HepG2 (cell line): ENCODE results near the gene TTN. TPM values are rescaled to one million over a fixed set of nuclear protein-coding genes. Genes with fewer than 3 reads are reported as not detected.

Source experiments
- ATAC-seq: fragments of 200-7000 bp; cut with Tn5 transposase; 3 replicates; pipeline ENCODE4 v1.9.1; 2020; ENCODE audit warnings: mild to moderate bottlenecking, moderate library complexity
- BruUV-seq: library from RNA; stranded (reverse); fragments of 400-500 nt; replicated peaks from 2 replicates; lab custom pipeline; 2021; lab: Mats Ljungman, UMichigan
- CTCF ChIA-PET: fragments of 300-600 bp; formaldehyde crosslinking; extraction: SDS; loops from one replicate; lab custom pipeline; 2021; ENCODE audit warnings: low total read pairs, inconsistent platforms, low intra/inter-chr PET ratio; lab: Yijun Ruan, JAX
- POLR2A ChIA-PET: fragments of 350-600 bp; sonication (Branson Sonifier 250); formaldehyde crosslinking; loops from one replicate; lab custom pipeline; 2020; ENCODE audit warnings: antibody characterized with exemption, inconsistent platforms; lab: Yijun Ruan, JAX
- DNase-seq: peaks from one replicate; pipeline ENCODE4 v3.0.0-alpha.2; 2015; ENCODE audit warnings: low spot score
- FAIRE-seq: peaks from 3 replicates; lab custom pipeline; 2011; peaks lifted over from hg19 to GRCh38; lab: Jason Lieb, UNC
- H2AFZ ChIP-seq: one replicate; pipeline ENCODE4 v1.6.1; 2011; ENCODE audit warnings: low read length, inconsistent platforms
- H3K27ac ChIP-seq: fragments of 300-600 bp; 3 replicates; pipeline ENCODE4 v1.8.0; 2011; ENCODE audit warnings: mixed run types, mild to moderate bottlenecking, mixed read lengths, low read length, inconsistent platforms; ENCODE audit not compliant: insufficient read depth; ENCODE audit errors: extremely low read length
- H3K27me3 ChIP-seq, 2 experiments: fragments of 200-600 bp in 1 of 2; 2 replicates in 1 of 2; 3 replicates in 1 of 2; pipeline versions ENCODE4 v1.6.0 to v1.8.0; 2011; ENCODE audit warnings: low read length in 2 of 2, mild to moderate bottlenecking in 2 of 2, moderate library complexity in 2 of 2, inconsistent platforms in 1 of 2; ENCODE audit not compliant: insufficient read depth in 2 of 2, control insufficient read depth in 1 of 2
- H3K36me3 ChIP-seq, 2 experiments: fragments of 200-600 bp in 1 of 2; replicated peaks in 1 of 2; 2 replicates in 1 of 2; 3 replicates in 1 of 2; pipeline versions ENCODE4 v1.5.1 to v1.8.0; 2011; ENCODE audit warnings: low read length in 2 of 2, inconsistent platforms in 1 of 2; ENCODE audit not compliant: insufficient read depth in 2 of 2, control insufficient read depth in 1 of 2
- H3K4me1 ChIP-seq: 2 replicates; pipeline ENCODE4 v1.5.1; 2012; ENCODE audit warnings: low read length, inconsistent platforms; ENCODE audit not compliant: insufficient read depth
- H3K4me2 ChIP-seq: 2 replicates; pipeline ENCODE4 v1.6.0; 2011; ENCODE audit warnings: low read depth, low read length, inconsistent platforms
- H3K4me3 ChIP-seq, 3 experiments: fragments of 200-600 bp in 1 of 3; sonication (generic), shearing (Covaris generic) in 1 of 3; replicated peaks in 1 of 3; 2 replicates each; pipeline ENCODE4 v1.5.1; 2011 to 2016; ENCODE audit warnings: low read length in 3 of 3, inconsistent platforms in 2 of 3, low read depth in 2 of 3, mild to moderate bottlenecking in 2 of 3, control low read depth in 1 of 3, mixed read lengths in 1 of 3; ENCODE audit not compliant: insufficient read depth in 1 of 3
- H3K79me2 ChIP-seq: one replicate; pipeline ENCODE4 v1.6.1; 2011; ENCODE audit warnings: low read length, inconsistent platforms; ENCODE audit not compliant: insufficient read depth
- H3K9ac ChIP-seq: 2 replicates; pipeline ENCODE4 v1.6.0; 2011; ENCODE audit warnings: mild to moderate bottlenecking, low read depth, low read length, inconsistent platforms; ENCODE audit not compliant: insufficient read depth
- H3K9me3 ChIP-seq: 2 replicates; pipeline ENCODE4 v1.5.1; 2012; ENCODE audit warnings: mild to moderate bottlenecking, low read length
- H4K20me1 ChIP-seq: 2 replicates; pipeline ENCODE4 v1.6.0; 2011; ENCODE audit warnings: inconsistent platforms, mild to moderate bottlenecking, low read length, moderate library complexity; ENCODE audit not compliant: insufficient read depth
- CHD2 ChIP-seq: IDR thresholded peaks from 2 replicates; pipeline ENCODE4 v1.6.1; 2011; ENCODE audit warnings: low read depth, low read length, improper control_type of control experiment
- DNMT3B ChIP-seq: conservative IDR thresholded peaks from 2 replicates; pipeline ENCODE4 v1.6.1; 2016; ENCODE audit warnings: missing biosample characterization, control low read depth
- HMGA1 ChIP-seq: sonication (generic); formaldehyde crosslinking; conservative IDR thresholded peaks from 2 replicates; pipeline ENCODE4 v1.4.0; 2020; ENCODE audit warnings: missing genetic modification reagents
- NR2F6 ChIP-seq, 2 experiments: IDR thresholded peaks; 2 replicates each; pipeline ENCODE4 v1.6.1; 2016; ENCODE audit warnings: antibody characterized with exemption in 1 of 2, mild to moderate bottlenecking in 1 of 2
- POLR2AphosphoS5 ChIP-seq: IDR thresholded peaks from 2 replicates; pipeline ENCODE4 v1.6.1; 2012; ENCODE audit warnings: low read depth, low read length
- SNAI1 ChIP-seq: sonication (generic); formaldehyde crosslinking; IDR thresholded peaks from 2 replicates; pipeline ENCODE4 v1.5.0; 2020; ENCODE audit warnings: mild to moderate bottlenecking, missing genetic modification reagents, borderline replicate concordance
- WIZ ChIP-seq: sonication (generic); formaldehyde crosslinking; IDR thresholded peaks from 2 replicates; pipeline ENCODE4 v1.5.1; 2020; ENCODE audit warnings: mild to moderate bottlenecking, missing genetic modification reagents
- ZNF317 ChIP-seq: sonication (generic); formaldehyde crosslinking; IDR thresholded peaks from 2 replicates; pipeline ENCODE4 v1.5.0; 2020; ENCODE audit warnings: mild to moderate bottlenecking, missing genetic modification reagents
- ZNF354B ChIP-seq: sonication (generic); formaldehyde crosslinking; IDR thresholded peaks from 2 replicates; pipeline ENCODE4 v1.8.0; 2022; ENCODE audit warnings: mild to moderate bottlenecking, missing genetic modification reagents
- WGBS: methylation state at CpG from one replicate; pipeline ENCODE4 v1.1.6; 2017; ENCODE audit warnings: low lambda C conversion rate; 5-methylcytosine and 5-hydroxymethylcytosine counted together
- in situ Hi-C: cut with HindIII; loops from 2 replicates; pipeline ENCODE4 v1.10.0; 2017; ENCODE audit warnings: low pct_unique_long_range_greater_than_20kb; ENCODE audit not compliant: extremely low pct_ligation_motif_present
- intact Hi-C: fragments of 100-400 bp; cut with micrococcal nuclease; formaldehyde crosslinking; loops from one replicate; pipeline ENCODE4 v1.10.0; 2022; ENCODE audit not compliant: unreplicated experiment
- polyA plus RNA-seq, 8 experiments: library from polyadenylated mRNA; depleted of rRNA in 3 of 8; stranded (reverse) in 7 of 8; unstranded in 1 of 8; fragments of >200 nt; fragmentation: Illumina TruSeq in 4 of 8; extraction: Trizol in 4 of 8; gene quantifications; 2 replicates each; pipeline versions ENCODE4 v1.2.1 to v1.2.3, GENCODE V29; 2011 to 2016; ENCODE audit warnings: low read depth in 4 of 8, missing spikeins in 1 of 8, mixed read lengths in 1 of 8; ENCODE audit not compliant: insufficient read depth in 1 of 8
- total RNA-seq, 5 experiments: library from RNA; depleted of rRNA; stranded (reverse); fragments of >200 nt; fragmentation: Illumina TruSeq; extraction: Trizol; gene quantifications; 2 replicates each; pipeline ENCODE4 v1.2.3, GENCODE V29; 2016; ENCODE audit warnings: low read depth in 1 of 5
- TF ChIP-seq, protein P1 (sequence below): sonication (generic); formaldehyde crosslinking; IDR thresholded peaks from 2 replicates; pipeline ENCODE4 v1.8.1; 2023; ENCODE audit warnings: missing genetic modification reagents, inconsistent platforms, borderline replicate concordance
- TF ChIP-seq, protein P2 (sequence below): sonication (generic); formaldehyde crosslinking; IDR thresholded peaks from 2 replicates; pipeline ENCODE4 v1.5.1; 2020; ENCODE audit warnings: mild to moderate bottlenecking, missing genetic modification reagents, borderline replicate concordance
- TF ChIP-seq, protein P3 (sequence below): sonication (generic); formaldehyde crosslinking; IDR thresholded peaks from 2 replicates; pipeline ENCODE4 v1.5.0; 2020; ENCODE audit warnings: mild to moderate bottlenecking, missing genetic modification reagents, borderline replicate concordance

TTN gene
- total and polyA plus RNA-seq, 2 of the 13 experiments (the other 11 are each of a cell fraction or from before 2014, with no cell fraction given) = under 0.01 TPM

DNA sequence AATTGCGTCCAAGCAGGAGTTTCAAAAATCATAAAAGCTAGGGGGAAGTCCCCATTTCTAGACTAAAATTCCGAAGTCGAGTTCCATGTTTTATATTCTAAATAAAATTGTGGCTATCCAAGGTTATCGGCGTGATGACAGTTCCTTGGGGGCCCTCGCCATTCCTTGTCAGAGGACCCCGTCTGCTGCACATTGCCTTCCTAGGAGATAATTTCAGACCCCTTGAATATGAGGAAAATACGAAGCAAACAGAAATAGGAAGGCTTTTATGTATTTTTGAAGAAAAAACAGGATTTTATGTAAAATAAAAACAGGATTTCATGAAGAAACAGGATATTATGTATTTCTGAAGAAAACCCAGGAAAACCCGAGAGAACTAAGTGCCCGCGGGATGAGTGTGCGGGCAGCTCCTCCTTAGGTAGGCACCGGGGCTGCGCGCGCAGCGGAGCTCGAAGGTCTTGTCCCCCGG lies 327.4 kb downstream of the TTN start:
- POLR2A ChIA-PET = interaction anchor here (1.0 to 4.6 kb wide), 8 partner anchors 8 to 65 kb away, joined by 3 to 74 read pairs (median 8); partner anchors contain the start of genes PJVK and PRKRA
- TF ChIP-seq, protein P1, sequence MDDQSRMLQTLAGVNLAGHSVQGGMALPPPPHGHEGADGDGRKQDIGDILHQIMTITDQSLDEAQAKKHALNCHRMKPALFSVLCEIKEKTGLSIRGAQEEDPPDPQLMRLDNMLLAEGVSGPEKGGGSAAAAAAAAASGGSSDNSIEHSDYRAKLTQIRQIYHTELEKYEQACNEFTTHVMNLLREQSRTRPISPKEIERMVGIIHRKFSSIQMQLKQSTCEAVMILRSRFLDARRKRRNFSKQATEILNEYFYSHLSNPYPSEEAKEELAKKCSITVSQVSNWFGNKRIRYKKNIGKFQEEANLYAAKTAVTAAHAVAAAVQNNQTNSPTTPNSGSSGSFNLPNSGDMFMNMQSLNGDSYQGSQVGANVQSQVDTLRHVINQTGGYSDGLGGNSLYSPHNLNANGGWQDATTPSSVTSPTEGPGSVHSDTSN (CRISPR knock-in tag) = no peak
- TF ChIP-seq HMGA1 = no peak
- TF ChIP-seq ZNF354B (CRISPR knock-in tag) = no peak
- 0 out of 2 replicates have a peak, but pooled peaks have one; percentile 27 for TF ChIP-seq DNMT3B
- TF ChIP-seq, protein P2, sequence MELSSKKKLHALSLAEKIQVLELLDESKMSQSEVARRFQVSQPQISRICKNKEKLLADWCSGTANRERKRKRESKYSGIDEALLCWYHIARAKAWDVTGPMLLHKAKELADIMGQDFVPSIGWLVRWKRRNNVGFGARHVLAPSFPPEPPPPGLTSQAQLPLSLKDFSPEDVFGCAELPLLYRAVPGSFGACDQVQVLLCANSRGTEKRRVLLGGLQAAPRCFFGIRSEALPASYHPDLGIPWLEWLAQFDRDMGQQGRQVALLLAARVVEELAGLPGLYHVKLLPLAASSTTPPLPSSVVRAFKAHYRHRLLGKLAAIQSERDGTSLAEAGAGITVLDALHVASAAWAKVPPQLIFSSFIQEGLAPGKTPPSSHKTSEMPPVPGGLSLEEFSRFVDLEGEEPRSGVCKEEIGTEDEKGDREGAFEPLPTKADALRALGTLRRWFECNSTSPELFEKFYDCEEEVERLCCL (CRISPR knock-in tag) = 0 out of 2 replicates have a peak, but pooled peaks have one; percentile 41
- peak; percentile 75; the same call in 1 of the 2 replicates for TF ChIP-seq ZNF317 (CRISPR knock-in tag)
- TF ChIP-seq NR2F6 (IDR thresholded peaks at IDR 0.05) = 0 out of 2 replicates have a peak, but pooled peaks have one; percentile 25
- TF ChIP-seq NR2F6 (CRISPR knock-in tag; IDR thresholded peaks at IDR 0.05) = no peak
- TF ChIP-seq WIZ (CRISPR knock-in tag) = 0 out of 2 replicates have a peak, but pooled peaks have one; percentile 49
- TF ChIP-seq, protein P3, sequence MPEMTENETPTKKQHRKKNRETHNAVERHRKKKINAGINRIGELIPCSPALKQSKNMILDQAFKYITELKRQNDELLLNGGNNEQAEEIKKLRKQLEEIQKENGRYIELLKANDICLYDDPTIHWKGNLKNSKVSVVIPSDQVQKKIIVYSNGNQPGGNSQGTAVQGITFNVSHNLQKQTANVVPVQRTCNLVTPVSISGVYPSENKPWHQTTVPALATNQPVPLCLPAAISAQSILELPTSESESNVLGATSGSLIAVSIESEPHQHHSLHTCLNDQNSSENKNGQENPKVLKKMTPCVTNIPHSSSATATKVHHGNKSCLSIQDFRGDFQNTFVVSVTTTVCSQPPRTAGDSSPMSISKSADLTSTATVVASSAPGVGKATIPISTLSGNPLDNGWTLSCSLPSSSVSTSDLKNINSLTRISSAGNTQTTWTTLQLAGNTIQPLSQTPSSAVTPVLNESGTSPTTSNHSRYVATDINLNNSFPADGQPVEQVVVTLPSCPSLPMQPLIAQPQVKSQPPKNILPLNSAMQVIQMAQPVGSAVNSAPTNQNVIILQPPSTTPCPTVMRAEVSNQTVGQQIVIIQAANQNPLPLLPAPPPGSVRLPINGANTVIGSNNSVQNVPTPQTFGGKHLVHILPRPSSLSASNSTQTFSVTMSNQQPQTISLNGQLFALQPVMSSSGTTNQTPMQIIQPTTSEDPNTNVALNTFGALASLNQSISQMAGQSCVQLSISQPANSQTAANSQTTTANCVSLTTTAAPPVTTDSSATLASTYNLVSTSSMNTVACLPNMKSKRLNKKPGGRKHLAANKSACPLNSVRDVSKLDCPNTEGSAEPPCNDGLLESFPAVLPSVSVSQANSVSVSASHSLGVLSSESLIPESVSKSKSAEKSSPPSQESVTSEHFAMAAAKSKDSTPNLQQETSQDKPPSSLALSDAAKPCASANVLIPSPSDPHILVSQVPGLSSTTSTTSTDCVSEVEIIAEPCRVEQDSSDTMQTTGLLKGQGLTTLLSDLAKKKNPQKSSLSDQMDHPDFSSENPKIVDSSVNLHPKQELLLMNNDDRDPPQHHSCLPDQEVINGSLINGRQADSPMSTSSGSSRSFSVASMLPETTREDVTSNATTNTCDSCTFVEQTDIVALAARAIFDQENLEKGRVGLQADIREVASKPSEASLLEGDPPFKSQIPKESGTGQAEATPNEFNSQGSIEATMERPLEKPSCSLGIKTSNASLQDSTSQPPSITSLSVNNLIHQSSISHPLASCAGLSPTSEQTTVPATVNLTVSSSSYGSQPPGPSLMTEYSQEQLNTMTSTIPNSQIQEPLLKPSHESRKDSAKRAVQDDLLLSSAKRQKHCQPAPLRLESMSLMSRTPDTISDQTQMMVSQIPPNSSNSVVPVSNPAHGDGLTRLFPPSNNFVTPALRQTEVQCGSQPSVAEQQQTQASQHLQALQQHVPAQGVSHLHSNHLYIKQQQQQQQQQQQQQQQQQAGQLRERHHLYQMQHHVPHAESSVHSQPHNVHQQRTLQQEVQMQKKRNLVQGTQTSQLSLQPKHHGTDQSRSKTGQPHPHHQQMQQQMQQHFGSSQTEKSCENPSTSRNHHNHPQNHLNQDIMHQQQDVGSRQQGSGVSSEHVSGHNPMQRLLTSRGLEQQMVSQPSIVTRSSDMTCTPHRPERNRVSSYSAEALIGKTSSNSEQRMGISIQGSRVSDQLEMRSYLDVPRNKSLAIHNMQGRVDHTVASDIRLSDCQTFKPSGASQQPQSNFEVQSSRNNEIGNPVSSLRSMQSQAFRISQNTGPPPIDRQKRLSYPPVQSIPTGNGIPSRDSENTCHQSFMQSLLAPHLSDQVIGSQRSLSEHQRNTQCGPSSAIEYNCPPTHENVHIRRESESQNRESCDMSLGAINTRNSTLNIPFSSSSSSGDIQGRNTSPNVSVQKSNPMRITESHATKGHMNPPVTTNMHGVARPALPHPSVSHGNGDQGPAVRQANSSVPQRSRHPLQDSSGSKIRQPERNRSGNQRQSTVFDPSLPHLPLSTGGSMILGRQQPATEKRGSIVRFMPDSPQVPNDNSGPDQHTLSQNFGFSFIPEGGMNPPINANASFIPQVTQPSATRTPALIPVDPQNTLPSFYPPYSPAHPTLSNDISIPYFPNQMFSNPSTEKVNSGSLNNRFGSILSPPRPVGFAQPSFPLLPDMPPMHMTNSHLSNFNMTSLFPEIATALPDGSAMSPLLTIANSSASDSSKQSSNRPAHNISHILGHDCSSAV (CRISPR knock-in tag) = 0 out of 2 replicates have a peak, but pooled peaks have one; percentile 14
- TF ChIP-seq SNAI1 (CRISPR knock-in tag) = 0 out of 2 replicates have a peak, but pooled peaks have one; percentile 62
- peak; percentile 77 for TF ChIP-seq POLR2AphosphoS5
- peak; percentile 38; the same call in 1 of the 2 replicates for TF ChIP-seq CHD2

More for the DNA sequence above, 327.4 kb downstream of the TTN start:
- in situ Hi-C loops = no loop called here
- H3K36me3 ChIP-seq = no peaks in the 10 kb centered on the region
- intact Hi-C loops = loop anchor here (2.0 kb wide), 1 partner anchor 43 kb away; no protein-coding TSS in a partner anchor
- peak overlapping the region; percentile 91 for H3K4me2 ChIP-seq
- peaks cover 61% of the 10 kb centered on the region for H3K79me2 ChIP-seq
- peaks cover 57% of the 10 kb centered on the region for H3K4me1 ChIP-seq
- peak overlapping the region; percentile 55 for H2AFZ ChIP-seq
- peak overlapping the region; percentile 89 for H3K27ac ChIP-seq
- whole genome bisulfite sequencing = 6% methylated on average over 16 of the region's 19 CpGs
- H3K27me3 ChIP-seq = no peaks in the 10 kb centered on the region; a peak in 1 of 5 replicates
- no peak for DNase-seq
- peak overlapping the region; percentile 80 to 91 (median 82) for H3K4me3 ChIP-seq
- H3K9ac ChIP-seq = peak overlapping the region; percentile 86
- H3K9me3 ChIP-seq = no peaks in the 10 kb centered on the region
- FAIRE-seq = no peak
- CTCF ChIA-PET = interaction anchor here (1.2 kb wide), 1 partner anchor 28 kb away, joined by 4 read pairs; the partner anchor contains the start of gene PJVK
- peaks cover 9% of the 10 kb centered on the region; the same call in 1 of the 2 replicates for H4K20me1 ChIP-seq
- BruUV-seq = no TSS peak
- ATAC-seq = no peak
